ENCODE measurements around the gene CIRBP.

Gene CIRBP

DNA sequence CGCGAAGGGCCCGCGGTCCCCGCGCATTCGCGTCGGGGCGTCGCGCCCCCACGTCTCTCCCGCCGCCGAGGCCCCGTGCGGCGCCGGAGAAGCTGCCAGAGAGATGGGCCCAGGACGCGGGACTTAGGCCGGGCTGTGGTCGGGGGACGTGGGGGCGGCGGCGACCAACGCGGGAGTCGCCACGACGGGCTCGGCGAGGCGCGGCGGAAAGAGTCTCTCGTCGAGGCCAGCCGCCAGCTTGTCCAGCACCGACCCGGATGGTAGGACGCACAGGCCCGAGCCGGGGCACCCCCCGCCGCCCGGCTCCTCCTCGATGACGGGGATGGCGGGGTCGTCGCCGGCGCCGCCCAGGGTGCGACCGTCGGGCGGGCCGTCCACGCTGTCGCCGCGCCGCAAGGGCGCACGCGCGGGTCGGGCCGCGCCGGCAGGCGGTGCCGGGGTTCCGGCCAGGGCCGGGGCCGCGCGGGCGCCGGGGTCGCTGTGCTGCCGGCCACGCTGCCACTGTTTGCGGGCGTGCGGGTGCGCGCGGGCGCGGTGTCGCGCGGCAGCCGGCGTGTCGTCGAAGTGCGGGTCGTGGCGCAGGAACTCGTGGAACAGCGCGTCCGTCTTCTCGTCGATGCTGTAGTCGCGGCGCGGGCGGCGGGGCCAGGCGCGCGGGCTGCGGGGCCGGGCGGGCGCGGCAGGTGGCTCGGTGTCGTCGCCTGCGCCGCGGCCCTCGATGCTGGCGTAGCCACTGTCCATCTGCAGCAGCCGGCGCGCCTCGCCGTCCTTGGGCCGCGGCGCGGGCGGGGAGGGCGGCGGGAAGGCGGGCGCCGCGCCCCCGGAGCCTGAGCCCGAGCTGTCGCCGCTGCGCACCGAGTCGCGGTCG lies 39.8 kb upstream of the CIRBP start:
- TF ChIP-seq, protein P1, sequence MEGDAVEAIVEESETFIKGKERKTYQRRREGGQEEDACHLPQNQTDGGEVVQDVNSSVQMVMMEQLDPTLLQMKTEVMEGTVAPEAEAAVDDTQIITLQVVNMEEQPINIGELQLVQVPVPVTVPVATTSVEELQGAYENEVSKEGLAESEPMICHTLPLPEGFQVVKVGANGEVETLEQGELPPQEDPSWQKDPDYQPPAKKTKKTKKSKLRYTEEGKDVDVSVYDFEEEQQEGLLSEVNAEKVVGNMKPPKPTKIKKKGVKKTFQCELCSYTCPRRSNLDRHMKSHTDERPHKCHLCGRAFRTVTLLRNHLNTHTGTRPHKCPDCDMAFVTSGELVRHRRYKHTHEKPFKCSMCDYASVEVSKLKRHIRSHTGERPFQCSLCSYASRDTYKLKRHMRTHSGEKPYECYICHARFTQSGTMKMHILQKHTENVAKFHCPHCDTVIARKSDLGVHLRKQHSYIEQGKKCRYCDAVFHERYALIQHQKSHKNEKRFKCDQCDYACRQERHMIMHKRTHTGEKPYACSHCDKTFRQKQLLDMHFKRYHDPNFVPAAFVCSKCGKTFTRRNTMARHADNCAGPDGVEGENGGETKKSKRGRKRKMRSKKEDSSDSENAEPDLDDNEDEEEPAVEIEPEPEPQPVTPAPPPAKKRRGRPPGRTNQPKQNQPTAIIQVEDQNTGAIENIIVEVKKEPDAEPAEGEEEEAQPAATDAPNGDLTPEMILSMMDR (IDR thresholded peaks at IDR 0.05), result no peak
- Mint-ChIP-seq H3K27ac (no peak overlapping the region), H3K4me1 (peaks cover 15% of the 10 kb centered on the region), H3K9me3 (no peaks in the 10 kb centered on the region), H3K27me3 (ENCODE audit: low read depth, poor library complexity) (no peaks in the 10 kb centered on the region), H3K36me3 (ENCODE audit: low read depth) (peaks cover 5% of the 10 kb centered on the region), H3K4me3 (no peak overlapping the region)
- DNase-seq, result no peak

DNA sequence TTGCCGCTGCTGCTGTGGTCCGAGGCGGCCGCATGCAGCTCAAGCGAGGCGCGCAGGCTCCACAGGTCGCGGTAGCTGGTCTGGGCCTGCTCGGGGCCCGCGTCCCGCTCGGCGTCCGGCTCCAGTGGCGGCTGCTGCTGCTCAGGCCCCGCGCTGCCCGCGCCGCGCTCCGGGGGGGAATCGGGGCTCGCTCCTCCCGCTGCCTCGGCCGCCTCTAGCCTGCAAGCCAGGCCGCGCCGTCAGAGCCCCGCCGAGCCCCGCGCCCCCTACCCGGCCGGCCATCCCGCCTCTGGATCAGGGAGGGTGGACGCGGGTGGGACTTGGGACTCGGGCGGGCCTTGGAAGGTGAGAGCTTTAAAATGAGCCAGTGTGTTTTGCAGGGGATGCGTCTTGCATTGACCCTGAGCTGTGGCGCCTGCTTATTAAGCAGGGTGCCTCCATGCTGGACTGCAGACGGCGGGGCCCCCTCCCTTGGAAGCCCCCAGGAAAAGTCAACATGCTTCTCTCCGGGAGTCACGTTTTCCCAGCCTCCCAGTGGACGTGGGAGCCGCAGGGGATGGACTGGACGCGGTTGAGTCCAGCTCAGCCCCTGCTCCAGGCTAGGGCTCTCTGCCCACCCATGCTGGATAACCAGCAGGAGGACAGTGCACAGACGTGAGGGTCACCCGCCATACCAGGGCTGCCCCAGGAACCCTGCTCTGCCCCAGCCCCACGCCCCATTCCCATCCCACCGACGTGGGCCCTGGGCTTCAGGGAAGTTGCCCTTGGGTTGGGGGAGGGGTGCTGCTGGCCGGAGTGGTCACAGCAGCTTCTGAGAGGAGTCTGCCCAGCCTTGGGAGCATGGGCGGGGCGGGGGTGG lies 39.0 kb upstream of the CIRBP start:
- TF ChIP-seq, protein P1 (IDR thresholded peaks at IDR 0.05), result no peak
- no peak overlapping the region for H3K4me3 Mint-ChIP-seq
- H3K36me3 Mint-ChIP-seq (ENCODE audit: low read depth), result peaks cover 5% of the 10 kb centered on the region
- H3K9me3 Mint-ChIP-seq, result no peaks in the 10 kb centered on the region
- DNase-seq, result no peak
- no peaks in the 10 kb centered on the region for H3K27me3 Mint-ChIP-seq (ENCODE audit: low read depth, poor library complexity)
- H3K27ac Mint-ChIP-seq, result no peak overlapping the region
- peaks cover 15% of the 10 kb centered on the region for H3K4me1 Mint-ChIP-seq

DNA sequence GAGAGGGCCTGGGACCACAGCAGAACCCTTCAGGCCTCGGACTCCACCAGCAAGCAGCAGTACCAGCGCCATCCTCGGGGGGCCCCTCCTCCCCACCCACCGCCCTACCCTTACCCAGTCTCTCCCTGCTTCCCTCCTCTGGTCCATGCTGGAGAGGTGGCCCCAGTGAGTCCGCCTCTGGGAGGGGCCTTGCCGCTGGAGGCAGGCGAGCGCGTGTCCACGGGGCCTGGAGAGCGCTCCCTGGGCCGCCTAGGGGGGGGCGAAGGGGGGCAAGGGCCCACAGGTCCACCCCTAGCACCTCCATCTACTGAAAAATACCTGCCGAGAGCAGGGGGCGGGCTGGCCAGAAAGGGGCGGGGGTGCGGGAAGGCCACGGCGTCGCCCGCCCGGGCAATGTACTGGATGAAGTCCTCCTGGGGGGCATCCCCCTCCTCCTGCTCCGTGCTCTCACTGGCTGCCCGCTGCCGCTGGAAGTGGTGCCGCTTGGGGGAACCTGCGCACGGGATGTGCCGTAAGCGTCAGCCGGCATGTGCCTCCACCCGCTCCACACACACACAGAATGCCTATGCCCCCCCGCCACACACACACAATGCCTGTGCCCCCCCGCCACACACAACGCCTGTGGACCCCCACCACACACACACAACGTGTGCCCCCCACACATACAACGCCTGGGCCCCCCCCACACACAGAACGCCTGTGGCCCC lies 38.2 kb upstream of the CIRBP start:
- H3K9me3 Mint-ChIP-seq, result no peaks in the 10 kb centered on the region
- peaks cover 5% of the 10 kb centered on the region for H3K36me3 Mint-ChIP-seq (ENCODE audit: low read depth)
- DNase-seq, result no peak
- H3K4me1 Mint-ChIP-seq, result peaks cover 15% of the 10 kb centered on the region
- TF ChIP-seq, protein P1 (IDR thresholded peaks at IDR 0.05), result no peak
- no peak overlapping the region for H3K4me3 Mint-ChIP-seq
- H3K27me3 Mint-ChIP-seq (ENCODE audit: low read depth, poor library complexity), result no peaks in the 10 kb centered on the region
- H3K27ac Mint-ChIP-seq, result no peak overlapping the region

DNA sequence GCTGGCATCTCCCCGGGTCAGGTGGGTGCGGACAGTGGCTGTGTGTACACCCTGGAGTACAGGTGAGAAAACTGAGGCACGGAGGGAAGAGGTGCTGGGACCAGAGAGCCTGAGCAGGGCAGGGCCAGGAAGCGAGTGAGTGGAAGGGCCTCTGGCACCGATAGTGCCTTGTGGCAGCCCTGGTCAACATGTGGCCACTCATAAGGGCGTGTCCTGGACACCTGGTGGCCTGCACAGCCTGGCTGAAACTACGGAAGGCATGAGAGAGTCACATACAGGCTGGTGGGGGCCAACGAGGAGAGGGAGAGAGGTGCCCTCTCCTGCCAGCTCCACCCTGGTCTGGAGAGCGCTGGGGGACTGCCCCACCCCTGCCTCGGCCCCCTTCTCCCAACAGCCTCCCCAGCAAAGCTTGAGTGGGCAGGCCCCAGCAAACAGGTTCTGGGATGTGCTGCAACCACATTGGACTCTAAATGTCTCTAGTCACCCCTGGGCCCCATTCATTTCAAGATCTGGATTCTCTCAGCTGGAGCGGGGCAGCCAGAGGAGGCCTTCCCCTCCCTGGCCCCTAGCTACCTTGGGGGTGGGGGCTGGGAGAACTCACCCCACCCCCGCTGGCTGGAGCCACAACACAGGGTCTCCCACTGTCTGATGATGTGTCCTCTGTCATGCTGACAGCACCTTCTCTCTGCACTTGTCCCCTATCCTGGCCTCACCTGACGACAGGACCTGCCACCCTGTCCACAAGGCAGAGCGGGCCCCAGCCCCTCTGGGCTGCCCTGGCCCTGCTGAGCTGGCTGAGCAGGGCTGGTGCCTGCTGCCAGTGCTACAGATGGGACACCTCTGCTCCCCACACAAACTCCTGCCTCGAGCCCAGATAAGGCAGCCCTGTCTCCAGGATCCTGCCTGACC lies 37.1 kb upstream of the CIRBP start:
- Mint-ChIP-seq H3K4me3 (no peak overlapping the region), H3K27ac (no peak overlapping the region)

More for the DNA sequence above, 37.1 kb upstream of the CIRBP start:
- DNase-seq, result no peak
- Mint-ChIP-seq H3K4me1 (peaks cover 15% of the 10 kb centered on the region), H3K9me3 (no peaks in the 10 kb centered on the region), H3K36me3 (ENCODE audit: low read depth) (peaks cover 5% of the 10 kb centered on the region), H3K27me3 (ENCODE audit: low read depth, poor library complexity) (no peaks in the 10 kb centered on the region)
- TF ChIP-seq, protein P1 (IDR thresholded peaks at IDR 0.05), result no peak
